H1 (cell line): ENCODE measurements around the gene ANXA3.

Experiments
- BRCA1 ChIP-seq: IDR thresholded peaks from 2 replicates; pipeline ENCODE4 v1.6.1; 2012; ENCODE audit warnings: low read depth, low read length, improper control_type of control experiment
- CEBPB ChIP-seq: IDR thresholded peaks from 2 replicates; pipeline ENCODE4 v1.6.1; 2012; ENCODE audit warnings: low read depth, low read length
- CTCF ChIP-seq, 3 experiments: IDR thresholded peaks; 1 replicate in 2 of 3; 2 replicates in 1 of 3; pipeline versions ENCODE4 v1.5.1 to v1.6.1; 2011; ENCODE audit warnings: low read length in 3 of 3, mild to moderate bottlenecking in 3 of 3, inconsistent platforms in 2 of 3, low read depth in 1 of 3, moderate library complexity in 1 of 3; ENCODE audit not compliant: insufficient read depth in 1 of 3; ENCODE audit errors: control extremely low read depth in 1 of 3
- JUN ChIP-seq: IDR thresholded peaks from 2 replicates; pipeline ENCODE4 v1.6.1; 2011; ENCODE audit warnings: low read depth, mild to moderate bottlenecking, improper control_type of control experiment, low read length
- MAX ChIP-seq: IDR thresholded peaks from 2 replicates; pipeline ENCODE4 v1.6.1; 2012; ENCODE audit warnings: inconsistent platforms
- POLR2A ChIP-seq, 2 experiments: IDR thresholded peaks; 1 replicate in 1 of 2; 2 replicates in 1 of 2; pipeline ENCODE4 v1.6.1; 2011; ENCODE audit warnings: low read depth in 2 of 2, low read length in 2 of 2, mild to moderate bottlenecking in 2 of 2; ENCODE audit errors: control extremely low read depth in 1 of 2
- ZNF274 ChIP-seq: IDR thresholded peaks from 2 replicates; pipeline ENCODE4 v1.7.0; 2012; ENCODE audit warnings: low read length, borderline replicate concordance; ENCODE audit errors: extremely low read depth

GRCh38 chr4:78634011-78634664, 82.6 kb downstream of the ANXA3 start:
- TF ChIP-seq CTCF (IDR thresholded peaks at IDR 0.05; ENCODE audit: control extremely low read depth in 1 of 3, insufficient read depth in 1 of 3, low read depth in 1 of 3, low read length in 3 of 3) (no peak), BRCA1 (no peak), MAX (no peak), ZNF274 (no peak), POLR2A (IDR thresholded peaks at IDR 0.05; ENCODE audit: control extremely low read depth in 1 of 2, low read depth in 2 of 2, low read length in 2 of 2) (no peak), CEBPB (no peak), JUN (no peak)
